DND-41 (cell line): ENCODE data around the gene NCS1.

Experiments
- EZH2 ChIP-seq: IDR thresholded peaks from 3 replicates; pipeline ENCODE4 v1.6.1; 2012; ENCODE audit warnings: borderline replicate concordance, low read depth, mild to moderate bottlenecking, moderate library complexity, low read length, inconsistent platforms; ENCODE audit not compliant: severe bottlenecking
- TF ChIP-seq, protein P1 (sequence below): IDR thresholded peaks from 2 replicates; pipeline ENCODE4 v1.5.1; 2012; ENCODE audit warnings: borderline replicate concordance, low read length, moderate library complexity, mild to moderate bottlenecking; ENCODE audit not compliant: poor library complexity, severe bottlenecking; ENCODE audit errors: extremely low read depth

DNA sequence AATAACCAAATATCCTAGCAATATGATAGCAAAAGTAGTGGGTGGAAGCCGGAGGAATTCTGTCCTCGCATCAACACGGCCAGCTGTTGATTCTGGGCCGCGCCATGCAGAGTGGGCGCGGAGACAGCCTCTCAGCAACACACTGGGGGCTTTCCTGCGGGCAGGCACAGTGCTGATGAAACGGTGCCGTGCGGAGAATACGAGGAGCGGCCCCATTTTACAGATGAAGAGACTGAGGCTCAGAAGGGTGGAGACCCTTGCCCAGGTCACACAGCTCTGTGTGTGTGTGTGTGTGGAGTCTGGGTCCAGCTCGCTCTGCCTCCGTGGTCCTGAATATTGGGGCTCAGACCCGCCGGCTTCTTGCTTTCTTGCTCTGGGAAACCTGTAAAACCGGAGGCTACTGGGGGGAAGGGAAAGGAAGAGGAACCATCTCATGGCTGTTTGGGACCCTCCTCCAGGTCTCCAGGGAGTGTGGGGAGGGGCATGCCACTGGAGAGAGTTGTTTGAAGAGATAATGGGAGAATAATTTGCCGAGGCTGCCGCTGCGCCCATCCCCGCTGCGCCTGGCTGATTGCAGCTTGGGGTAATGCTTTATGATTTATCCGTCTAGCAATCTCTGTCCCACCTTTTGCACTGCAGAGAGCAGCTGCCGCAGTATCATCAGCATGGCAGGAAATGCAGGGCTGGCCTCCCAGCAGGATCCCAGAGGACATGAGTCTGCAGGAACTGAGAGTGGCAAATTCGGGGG is 36.6 kb downstream of the NCS1 start:
- TF ChIP-seq, protein P1, sequence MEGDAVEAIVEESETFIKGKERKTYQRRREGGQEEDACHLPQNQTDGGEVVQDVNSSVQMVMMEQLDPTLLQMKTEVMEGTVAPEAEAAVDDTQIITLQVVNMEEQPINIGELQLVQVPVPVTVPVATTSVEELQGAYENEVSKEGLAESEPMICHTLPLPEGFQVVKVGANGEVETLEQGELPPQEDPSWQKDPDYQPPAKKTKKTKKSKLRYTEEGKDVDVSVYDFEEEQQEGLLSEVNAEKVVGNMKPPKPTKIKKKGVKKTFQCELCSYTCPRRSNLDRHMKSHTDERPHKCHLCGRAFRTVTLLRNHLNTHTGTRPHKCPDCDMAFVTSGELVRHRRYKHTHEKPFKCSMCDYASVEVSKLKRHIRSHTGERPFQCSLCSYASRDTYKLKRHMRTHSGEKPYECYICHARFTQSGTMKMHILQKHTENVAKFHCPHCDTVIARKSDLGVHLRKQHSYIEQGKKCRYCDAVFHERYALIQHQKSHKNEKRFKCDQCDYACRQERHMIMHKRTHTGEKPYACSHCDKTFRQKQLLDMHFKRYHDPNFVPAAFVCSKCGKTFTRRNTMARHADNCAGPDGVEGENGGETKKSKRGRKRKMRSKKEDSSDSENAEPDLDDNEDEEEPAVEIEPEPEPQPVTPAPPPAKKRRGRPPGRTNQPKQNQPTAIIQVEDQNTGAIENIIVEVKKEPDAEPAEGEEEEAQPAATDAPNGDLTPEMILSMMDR, result no peak
- no peak for TF ChIP-seq EZH2
